Suppressor macrophage (primary cell): ENCODE measurements around the gene MED20.

Experiments used
- DNase-seq, 4 experiments: peaks; one replicate each; pipeline ENCODE4 v3.0.0-alpha.2; 2020 to 2022

MED20 gene

DNA sequence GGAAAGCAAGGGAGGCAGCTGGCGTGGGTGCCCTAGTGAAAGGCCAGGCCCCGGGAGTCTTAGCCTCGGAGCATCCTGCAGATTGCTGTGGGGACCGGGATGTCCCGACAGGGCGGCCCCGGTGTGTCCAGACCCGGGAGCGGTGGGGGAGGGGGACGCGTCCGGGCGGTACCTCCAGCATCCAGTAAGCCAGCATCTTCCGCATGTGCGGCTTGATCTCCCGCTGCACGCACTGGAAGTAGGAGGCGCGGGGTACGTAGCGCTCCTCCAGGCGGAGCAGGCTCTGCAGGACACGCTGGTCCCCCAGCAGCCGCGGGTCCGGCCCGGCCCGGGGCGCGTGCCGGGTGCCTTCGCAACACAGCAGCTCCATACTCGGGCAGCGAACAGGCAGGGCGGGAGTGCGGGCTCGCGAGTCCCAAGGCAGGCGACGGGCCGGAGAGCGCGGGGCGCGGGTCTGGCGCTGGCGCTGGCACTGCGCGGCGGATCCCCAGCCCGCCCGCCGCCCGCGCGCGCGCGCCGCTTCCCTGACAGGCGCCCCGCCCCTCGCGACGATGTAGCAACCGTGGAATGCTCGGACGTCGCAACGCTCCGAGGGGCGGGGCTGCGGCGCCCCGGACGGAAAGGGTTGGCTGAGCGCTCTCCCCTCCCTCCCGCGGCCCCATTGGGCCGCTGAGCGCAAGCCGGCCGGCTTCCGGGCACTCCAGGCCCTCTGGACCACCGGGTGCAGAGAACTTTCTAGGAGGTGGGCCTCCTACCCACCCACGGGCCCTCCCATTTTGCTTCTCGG is 20.5 kb upstream of the MED20 start, which contains the start of gene CCND3:
CCND3 (minus strand) TSS at position 529 of the 787 bp plus-strand sequence; CDS start at position 370, 159 bp downstream.
- peak; percentile 97 to 99 (median 98) for DNase-seq

DNA sequence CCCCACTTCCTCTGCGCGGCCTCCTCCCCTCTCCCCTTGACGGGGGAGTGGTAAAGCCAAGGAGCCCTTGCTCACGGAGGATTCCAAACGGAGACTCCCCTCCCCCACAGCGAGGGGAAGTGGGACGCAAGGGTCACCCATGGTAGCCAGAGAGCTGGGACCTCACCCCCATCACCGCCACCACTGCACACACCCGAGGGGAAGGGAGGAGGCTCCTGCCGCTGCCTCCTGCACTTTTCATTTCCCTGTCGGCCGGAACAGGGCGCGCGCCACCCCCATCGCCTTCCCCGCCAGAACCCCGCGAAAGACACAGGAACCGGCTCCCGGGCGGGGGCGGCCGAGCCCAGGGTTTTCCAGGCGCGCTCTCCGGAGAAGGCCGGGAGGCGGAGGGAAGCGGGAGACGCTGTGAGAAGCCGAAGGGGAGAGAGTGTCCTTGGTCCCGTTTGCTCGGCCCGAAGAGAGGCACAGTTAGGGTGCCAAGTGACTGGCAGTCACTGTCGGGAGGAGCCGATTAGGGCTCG is 19.9 kb upstream of the MED20 start:
- peak; percentile 32 to 71 (median 56) for DNase-seq

DNA sequence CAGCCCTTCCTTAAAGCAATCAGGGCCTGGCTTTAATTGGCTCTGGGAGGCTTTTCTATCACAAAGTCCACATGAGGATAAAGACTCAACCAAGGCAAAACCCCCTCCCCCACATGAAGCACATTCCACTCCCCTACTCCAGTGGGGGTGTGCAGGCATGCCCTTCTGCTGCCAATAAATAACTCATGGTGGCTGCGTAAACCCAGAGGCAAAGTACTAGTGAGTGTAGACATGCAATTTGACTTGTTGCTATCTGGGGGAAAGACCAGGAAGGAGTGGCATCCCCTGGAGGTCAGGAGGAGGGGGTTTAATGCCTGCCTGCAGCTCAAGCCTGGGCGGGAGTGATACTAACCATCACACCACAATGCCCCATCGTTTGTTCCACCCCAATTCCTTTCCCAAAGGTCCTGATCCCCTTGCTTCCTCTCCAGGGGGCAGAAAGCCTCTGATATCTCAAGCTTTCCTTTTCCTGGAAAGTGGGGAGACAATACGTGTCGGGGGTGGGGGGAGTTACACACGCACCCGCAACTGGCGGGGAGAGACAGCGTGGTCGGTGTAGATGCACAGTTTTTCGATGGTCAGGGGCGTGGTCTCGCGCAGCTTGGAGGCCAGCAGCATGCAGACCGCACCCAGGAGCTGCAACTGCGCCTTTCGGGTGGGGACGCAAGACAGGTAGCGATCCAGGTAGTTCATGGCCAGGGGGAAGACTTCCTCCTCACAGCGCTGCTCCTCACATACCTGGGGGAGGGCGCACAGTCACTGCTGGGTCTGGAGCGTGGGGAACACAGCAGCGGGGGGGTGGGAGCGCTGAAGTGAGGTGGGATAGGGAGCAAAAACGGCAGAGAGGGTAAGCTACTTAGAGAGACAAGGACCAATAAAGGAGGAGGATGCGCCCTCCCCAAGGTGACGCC is 19.2 kb upstream of the MED20 start:
- peak in 1 of 4 experiments; percentile 27 for DNase-seq

DNA sequence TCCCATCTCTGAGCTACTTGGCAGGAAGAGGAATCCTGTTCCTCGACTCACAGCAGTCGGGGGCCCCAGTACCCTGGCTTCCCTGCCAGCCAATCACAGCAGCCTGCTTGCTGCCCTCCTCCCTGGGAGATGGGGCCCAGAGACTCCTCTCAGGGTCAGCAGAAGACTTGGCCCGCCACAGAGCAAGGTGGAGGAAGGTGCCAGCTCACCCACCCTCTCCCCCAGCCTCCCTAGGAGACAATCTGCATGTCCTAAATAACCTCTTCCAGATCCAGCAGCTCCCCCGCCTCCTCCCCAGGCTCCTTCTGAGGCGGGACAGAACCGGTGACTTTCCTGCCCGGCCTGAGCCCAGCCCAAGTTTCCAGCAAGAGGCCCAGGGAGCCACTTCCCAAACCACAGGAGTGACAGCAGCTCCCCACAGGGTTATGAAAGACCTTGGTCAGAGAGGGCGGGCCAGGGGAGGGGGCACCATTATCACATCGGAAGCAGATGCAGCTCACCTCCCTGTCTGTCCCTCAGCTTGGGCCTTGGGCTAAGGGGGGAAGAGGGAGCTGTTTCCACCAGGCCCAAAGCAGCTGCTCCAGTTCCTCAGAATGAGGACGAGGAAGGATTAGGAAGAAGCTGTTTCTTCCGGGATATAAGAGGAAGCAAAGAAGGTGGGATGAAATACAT is 18.4 kb upstream of the MED20 start:
- DNase-seq: peak; percentile 55 to 76 (median 72)

DNA sequence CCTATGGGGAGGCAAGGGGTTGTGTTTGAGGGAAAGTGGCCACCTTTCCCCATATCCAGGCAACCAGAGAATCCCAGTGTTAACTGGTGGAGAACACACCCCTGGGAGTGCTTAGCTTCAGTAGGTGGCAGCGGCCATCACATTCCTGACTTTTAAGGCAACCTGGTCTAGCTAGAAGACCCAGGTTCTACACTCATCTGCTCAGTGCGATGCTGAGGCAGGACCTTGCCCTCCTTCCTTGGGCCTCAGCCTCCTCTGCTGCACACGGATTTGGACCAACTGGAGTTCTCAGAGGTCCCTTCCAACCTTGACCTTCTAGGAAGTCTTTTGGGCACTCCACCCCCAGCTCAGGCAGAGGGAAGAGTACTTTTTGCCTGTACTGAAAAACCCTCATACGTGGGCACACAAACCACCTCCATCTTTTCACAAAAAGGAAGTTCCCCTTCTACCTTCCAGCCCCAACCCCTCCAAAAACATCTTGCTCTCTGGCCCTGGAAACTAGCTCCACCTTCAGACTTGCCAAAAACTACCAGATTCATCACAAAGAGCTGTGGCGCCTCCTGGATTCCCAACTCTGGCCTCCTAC is 17.7 kb upstream of the MED20 start:
- peak in 2 of 4 experiments; percentile 16 to 25 for DNase-seq

DNA sequence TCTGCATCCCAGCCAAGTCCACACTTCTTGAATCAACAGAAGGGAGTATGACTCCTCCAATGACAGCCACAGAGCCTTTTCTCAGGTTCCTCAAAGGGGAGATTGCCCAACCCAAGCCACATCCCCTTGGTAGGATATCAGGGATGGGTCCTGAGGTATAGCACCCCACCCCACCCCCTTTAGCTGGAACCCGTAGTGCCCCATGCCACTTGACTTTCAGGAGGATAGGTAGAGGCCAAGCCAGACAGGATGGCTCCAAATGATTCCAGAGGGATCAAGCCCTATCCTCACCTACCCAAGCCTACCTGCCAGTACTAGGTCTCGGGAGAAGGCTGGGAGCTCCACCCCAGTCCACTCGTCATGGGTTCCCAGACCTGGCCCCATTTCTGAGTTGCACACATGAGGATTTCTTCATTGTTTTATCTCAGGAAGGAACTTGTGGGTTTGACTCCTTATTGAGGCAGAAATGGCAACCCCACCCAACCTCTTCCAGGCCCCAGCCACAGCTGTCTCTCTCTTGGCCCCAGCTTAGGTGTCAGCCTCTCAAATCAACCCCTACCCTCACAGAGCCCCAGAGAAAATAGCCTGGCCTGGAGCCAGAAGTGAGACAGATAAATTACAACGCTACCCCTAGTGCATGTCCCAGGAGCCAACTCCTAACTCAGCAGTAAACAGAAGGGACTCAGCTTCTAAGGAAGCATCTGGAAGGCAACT is 17.1 kb upstream of the MED20 start:
- DNase-seq: peak; percentile 60 to 78 (median 74)

DNA sequence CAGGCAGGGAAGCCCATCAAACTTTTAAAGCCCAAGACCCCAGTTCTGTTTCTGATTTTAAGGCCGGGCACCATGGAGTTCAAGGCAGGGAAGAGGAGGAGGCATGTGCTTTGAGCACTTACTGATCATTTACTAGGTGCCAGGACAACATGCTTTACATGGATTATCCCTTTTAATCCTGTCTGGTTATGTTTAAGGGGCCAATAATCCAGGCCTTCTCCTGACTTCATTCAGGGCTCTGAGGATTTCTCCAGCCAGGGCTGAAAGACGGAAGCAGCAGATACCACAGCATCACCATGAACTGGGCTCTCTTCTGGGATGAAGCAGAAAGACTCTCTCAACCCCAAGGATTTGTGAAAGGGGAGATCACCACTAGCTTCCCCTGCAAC is 16.5 kb upstream of the MED20 start:
- DNase-seq: no peak

DNA sequence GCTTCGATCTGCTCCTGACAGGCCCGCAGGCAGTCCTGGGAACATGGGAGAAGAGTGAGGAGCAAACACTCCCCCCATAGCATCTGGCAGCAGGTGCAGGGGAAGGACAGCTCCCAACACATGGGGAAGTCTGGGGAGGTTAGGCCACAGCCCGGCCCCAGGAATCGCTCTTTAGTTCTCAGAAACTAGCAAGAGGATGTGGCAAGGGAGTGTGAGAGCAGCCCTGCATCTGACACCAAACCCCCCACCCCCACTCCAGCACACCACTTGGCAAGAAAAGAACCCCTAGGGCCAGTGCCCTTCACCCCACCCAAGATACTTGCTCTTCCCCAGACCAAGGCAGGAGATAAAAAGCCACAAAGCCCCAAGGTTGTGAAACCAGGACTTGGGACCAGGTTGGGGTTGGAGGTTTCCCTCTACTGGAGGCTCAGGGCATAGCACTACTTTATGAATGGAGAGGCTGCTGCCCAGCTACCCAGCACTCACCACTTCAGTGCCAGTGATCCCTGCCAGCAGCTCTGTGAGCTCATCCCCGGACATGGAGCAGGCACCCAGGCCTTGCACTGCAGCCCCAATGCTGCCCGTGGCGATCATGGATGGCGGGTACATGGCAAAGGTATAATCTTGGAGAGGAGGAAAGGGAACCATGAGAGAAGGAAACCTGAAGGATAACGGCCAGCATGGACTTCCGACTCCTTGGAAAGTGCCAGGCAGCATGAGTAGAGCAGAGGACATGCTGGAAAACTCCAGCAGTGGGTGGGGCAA is 15.3 kb upstream of the MED20 start:
- peak; percentile 84 to 87 (median 86) for DNase-seq

DNA sequence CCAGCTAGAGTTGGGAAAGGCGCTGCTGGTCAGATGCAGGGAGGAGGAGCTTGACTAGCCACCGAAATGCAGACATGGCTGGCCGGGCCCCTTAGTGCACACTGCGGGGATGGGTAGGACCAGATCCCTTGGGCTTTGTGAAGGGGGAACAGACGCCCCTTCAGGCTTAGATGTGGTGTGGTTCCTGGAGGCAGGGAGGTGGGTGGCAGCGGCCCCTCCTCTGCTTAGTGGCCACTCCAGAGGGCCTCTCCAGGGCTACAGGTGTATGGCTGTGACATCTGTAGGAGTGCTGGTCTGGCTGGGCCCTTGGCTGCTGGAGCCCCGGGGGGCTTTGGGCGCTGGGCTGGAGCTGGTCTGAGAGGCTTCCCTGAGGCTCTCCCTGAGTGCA is 14.7 kb upstream of the MED20 start:
- no peak for DNase-seq

DNA sequence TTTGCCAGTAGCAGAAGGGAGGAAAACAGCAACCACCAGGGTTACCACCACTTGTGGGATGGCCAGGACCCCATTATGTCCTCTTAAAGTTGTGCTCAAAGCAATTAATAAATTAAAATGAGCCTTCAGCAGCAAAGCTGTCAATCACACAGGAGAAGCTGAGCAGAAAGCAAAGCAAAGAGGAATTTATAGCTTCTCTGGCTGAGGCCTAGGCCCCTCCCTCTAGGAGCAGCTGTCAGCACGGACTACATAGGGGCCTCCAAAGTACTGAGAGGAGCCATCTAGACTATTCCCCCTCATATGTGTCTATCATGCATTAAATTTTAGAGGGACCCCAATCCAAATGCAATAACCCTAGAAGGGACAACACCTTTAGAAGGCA is 14.2 kb upstream of the MED20 start:
- DNase-seq: no peak

DNA sequence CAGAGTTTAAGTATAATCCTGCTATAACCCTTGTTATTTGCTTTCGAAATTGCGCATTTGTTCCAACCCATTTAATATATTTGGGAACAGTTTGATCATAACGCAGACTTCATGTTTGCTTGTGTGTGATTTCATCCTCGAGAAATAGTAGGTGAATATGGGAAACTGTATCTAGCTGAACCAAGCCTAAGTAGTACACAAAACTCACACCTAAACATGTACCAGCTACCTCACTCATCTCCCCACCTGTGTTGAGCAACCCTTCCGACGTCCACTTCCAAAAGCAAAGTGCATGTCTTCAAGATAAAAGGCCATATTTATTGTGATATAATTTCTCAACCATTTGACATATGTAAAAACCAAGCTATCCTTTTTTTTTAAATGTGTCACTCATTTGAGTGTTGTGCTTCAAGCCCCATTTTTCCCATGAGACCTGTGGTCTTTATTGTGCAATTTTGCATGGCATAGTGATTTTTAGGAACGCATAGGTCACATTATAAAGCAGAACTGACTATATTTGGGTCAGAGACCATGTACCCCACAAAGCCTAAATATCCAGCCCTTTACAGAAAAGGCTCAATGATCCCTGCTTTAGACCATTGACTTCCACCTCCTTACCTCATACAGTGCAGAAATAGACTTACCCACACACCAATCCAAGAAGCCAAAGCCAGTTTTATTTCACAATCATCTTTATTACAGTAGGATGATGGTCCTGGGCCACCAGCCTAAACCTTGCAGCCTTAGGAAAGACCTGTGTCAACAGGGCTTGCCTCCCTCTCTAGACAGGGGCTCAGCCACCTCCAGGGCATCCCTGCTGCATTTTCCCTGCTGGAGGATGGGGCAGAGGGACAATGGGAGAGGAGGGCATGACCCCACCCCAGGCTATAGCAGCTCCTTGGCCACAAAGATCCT is 13.6 kb upstream of the MED20 start:
- peak in 2 of 4 experiments; percentile 39 to 48 for DNase-seq

DNA sequence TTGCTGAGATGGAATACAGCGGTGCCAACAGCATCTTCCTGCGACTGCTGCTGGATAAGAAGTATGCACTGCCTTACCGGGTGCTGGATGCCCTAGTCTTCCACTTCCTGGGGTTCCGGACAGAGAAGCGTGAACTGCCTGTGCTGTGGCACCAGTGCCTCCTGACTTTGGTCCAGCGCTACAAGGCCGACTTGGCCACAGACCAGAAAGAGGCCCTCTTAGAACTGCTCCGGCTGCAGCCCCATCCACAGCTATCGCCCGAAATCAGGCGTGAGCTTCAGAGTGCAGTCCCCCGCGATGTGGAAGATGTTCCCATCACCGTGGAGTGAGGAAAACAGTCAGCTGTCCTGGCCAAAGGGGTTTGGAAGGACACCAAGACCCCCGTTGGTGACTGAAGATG is 11.4 kb upstream of the MED20 start:
- no peak for DNase-seq

DNA sequence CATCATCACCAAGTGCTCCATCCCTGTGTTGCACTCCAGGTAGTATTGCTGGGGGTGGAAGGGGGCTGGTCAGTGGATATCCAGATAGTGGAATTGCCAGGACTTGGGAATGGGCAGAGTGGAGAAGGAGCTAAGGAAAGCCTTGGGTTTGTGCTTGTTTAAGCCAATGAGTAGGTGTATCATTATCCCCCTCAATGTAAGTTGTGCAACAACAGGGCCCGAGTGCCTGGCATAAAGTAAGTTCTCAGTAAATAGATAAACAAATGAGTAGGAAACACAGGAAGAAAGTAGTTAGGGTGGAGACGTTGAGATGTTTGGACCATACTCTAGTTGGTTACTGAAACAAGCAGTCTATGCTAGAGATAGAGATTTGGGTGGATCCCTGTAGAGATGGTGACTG is 10.9 kb upstream of the MED20 start:
- DNase-seq: no peak

DNA sequence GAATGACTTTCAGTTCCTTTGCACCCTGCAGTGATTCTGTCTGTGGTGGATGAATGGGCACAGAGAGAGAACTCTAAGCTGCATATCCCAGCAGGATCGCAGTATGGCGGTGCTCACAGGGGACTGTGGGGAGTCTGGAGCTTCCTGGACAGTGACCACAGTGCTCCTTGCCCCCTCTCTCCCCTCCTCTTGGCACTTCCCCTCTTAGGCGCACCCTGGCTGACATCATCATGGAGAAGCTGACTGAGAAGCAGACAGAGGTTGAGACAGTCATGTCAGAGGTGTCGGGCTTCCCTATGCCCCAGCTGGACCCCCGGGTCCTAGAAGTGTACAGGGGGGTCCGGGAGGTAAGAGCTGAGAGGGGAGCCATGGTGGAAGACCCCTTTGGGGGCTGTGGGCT is 9.0 kb upstream of the MED20 start:
- DNase-seq: peak; percentile 41 to 63 (median 56)

DNA sequence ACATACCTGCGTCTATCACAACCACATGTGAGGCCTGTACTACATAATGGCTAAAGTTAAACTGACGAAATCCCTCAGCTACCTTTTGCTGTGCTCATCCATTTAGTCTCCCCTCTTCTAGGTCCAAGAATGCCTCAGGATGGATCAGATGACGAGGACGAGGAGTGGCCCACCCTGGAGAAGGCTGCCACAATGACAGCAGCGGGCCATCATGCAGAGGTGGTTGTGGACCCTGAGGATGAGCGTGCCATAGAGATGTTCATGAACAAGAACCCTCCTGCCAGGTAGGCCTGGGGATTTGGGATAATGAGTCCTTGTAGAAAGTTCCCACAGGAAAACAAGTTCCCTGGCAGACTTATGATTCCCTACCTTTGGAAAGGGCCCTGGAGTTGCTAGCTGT is 6.3 kb upstream of the MED20 start:
- no peak for DNase-seq

DNA sequence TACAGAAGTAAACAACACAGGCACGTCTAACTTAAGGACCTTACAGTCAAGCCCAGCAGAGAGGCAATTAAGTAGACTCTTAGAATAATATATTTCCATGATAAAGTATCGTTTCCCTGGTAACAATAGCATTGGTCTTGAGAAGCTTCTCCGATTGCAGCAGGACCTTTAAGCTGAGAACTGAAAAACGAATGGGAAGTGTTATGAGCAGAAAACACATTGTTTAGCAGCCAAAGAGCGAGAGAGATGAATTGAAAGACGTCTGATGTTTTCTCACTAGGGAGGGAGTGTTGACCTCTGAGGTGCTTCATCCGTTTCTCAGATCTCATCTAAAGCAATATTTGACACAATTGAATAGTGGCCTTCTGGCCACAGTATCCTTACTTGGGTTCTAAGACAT is 1.2 kb upstream of the MED20 start:
- DNase-seq: no peak

DNA sequence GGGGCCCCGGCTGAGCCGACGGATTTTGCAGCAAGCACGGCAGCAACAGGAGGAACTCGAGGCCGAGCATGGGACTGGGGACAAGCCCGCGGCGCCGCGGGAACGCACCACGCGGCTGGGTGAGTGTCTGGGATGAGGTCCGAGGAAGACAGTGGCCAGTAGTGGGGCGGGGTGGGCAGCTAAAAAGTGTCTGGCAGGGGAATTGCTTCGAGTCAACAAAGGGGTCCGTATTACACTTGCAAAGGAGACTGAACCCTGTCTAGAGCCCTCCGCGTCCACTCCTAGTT is 716 bp upstream of the MED20 start:
- peak; percentile 42 to 74 (median 60) for DNase-seq

DNA sequence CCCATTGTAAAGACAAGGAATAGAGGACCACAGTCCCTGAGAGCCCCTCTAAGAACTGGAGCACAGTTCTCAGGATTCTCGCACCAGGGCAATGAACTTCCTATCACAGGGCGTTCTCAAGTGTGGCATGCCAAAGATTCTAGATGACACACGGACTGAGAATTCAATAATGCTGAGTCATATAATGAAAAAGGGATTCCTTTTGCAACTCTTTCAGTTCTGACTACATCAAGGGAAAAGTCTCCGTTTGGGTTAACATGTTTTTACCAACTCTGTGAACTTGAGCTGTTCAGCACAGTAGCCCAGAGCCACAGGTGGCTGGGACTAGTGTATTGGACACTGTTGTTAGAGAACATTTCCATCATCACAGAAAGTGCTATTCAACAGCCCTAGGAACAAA is 3.4 kb downstream of the MED20 start:
- DNase-seq: no peak

DNA sequence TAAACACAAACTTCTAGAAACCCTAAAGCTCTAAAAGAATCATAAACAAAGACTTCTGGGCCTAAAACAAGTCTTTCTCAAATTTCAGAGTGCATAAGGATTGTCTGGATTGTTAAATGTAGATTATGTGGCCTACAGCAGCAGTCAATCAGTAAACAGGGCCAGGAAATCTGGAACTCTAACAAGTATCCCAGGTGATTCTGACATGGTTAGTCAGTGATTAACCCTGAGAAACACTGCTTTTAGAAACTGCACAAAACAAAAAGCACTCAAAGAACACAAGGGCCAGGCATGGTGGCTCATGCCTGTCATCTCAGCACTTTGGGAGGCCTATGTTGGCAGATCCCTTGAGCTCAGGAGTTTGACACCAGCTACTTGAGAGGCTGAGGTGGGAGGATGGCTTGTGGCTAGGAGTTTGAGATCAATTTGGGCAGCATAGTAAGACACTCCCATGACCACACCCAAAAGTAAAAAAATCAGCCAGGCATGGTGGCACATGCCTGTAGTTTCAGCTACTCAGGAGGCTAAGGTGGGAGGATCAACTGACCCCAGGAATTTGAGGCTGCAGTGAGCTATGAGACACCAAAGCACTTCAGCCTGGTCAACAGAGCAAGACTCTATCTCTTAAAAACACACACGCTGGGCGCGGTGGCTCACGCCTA is 5.9 kb downstream of the MED20 start:
- DNase-seq: no peak

DNA sequence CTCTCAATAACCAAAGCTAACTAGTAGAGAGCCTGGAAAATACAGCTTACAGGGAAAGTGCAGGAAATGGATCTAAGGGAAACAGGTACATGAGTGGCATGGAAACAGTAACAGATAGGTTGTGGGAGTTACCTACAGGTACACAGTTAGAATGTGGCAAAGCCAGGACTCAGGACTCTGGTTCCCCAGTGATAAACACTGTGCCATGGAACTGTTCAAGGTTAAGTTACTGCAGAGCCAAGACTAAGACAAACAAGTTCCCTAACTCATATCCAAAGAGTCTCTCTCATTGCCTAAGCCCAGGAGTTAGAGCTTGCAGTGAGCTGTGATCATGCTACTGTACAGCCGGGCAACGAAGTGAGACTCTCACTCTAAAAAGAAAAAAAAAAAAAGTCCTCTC is 6.6 kb downstream of the MED20 start:
- no peak for DNase-seq
